Type B pancreatic cell (in vitro differentiated cells): ENCODE data around the gene NCOA1. TPM values are rescaled to one million over a fixed set of nuclear protein-coding genes. Genes with fewer than 3 reads are reported as not detected.
"Not testable (repeated sequence)": the region's sequence is repeated elsewhere in the genome, so short reads cannot be mapped to it uniquely, and the experiment has no call there.

Experiments
- DNase-seq: peaks from one replicate; pipeline ENCODE4 v3.0.0; 2021; ENCODE audit warnings: mixed read lengths; ENCODE audit not compliant: unreplicated experiment; ENCODE audit errors: extremely low spot score
- H3K27ac Mint-ChIP-seq: 2 replicates; pipeline ENCODE4 v1.8.0; 2021; ENCODE audit warnings: mild to moderate bottlenecking, mixed read lengths
- H3K27me3 Mint-ChIP-seq: 2 replicates; pipeline ENCODE4 v1.8.0; 2021; ENCODE audit warnings: mixed read lengths
- H3K36me3 Mint-ChIP-seq: 2 replicates; pipeline ENCODE4 v1.8.0; 2021; ENCODE audit warnings: mixed read lengths
- H3K4me1 Mint-ChIP-seq: one replicate; pipeline ENCODE4 v1.8.0; 2021; ENCODE audit warnings: mixed read lengths; ENCODE audit not compliant: unreplicated experiment
- H3K4me3 Mint-ChIP-seq: 2 replicates; pipeline ENCODE4 v1.8.0; 2021; ENCODE audit warnings: mild to moderate bottlenecking, mixed read lengths
- H3K9me3 Mint-ChIP-seq: 2 replicates; pipeline ENCODE4 v1.8.0; 2021; ENCODE audit warnings: mixed read lengths
- CTCF ChIP-seq: fragments of 200-600 bp; sonication (generic); conservative IDR thresholded peaks from 2 replicates; pipeline ENCODE4 v1.5.0; 2021; ENCODE audit warnings: antibody characterized with exemption, mild to moderate bottlenecking
- total RNA-seq: library from RNA; stranded (reverse); gene quantifications from 2 replicates; pipeline ENCODE4 v1.2.1, GENCODE V29; 2021; ENCODE audit warnings: low replicate concordance

The NCOA1 gene
- total RNA-seq, 1 donor from 2014 or later = 23.8 TPM

- no peak overlapping the region for H3K27ac Mint-ChIP-seq
- TF ChIP-seq CTCF = no peak
- H3K4me1 Mint-ChIP-seq = no peaks in the 10 kb centered on the region
- no peaks in the 10 kb centered on the region for H3K27me3 Mint-ChIP-seq
- no peaks in the 10 kb centered on the region for H3K9me3 Mint-ChIP-seq
- no peaks in the 10 kb centered on the region for H3K36me3 Mint-ChIP-seq
- no peak overlapping the region for H3K4me3 Mint-ChIP-seq
- DNase-seq = no peak
These were observed 12.8 kb upstream of the NCOA1 start for GRCh38 chr2:24478243-24478642.

- H3K36me3 Mint-ChIP-seq = no peaks in the 10 kb centered on the region
- TF ChIP-seq CTCF = no peak
- no peak for DNase-seq
- H3K4me1 Mint-ChIP-seq = no peaks in the 10 kb centered on the region
- H3K27ac Mint-ChIP-seq = no peak overlapping the region
- no peak overlapping the region for H3K4me3 Mint-ChIP-seq
- no peaks in the 10 kb centered on the region for H3K9me3 Mint-ChIP-seq
- no peaks in the 10 kb centered on the region for H3K27me3 Mint-ChIP-seq
These were observed 10.8 kb upstream of the NCOA1 start for GRCh38 chr2:24480245-24480644.

- Mint-ChIP-seq H3K4me3 (no peak overlapping the region), H3K27ac (no peak overlapping the region), H3K9me3 (no peaks in the 10 kb centered on the region), H3K36me3 (no peaks in the 10 kb centered on the region), H3K27me3 (no peaks in the 10 kb centered on the region), H3K4me1 (peaks cover 5% of the 10 kb centered on the region)
- DNase-seq = no peak
- no peak for TF ChIP-seq CTCF
These were observed 8.6 kb upstream of the NCOA1 start for GRCh38 chr2:24482251-24482971.

GRCh38 chr2:24482972-24483300 is 8.1 kb upstream of the NCOA1 start:
- DNase-seq = no peak
- H3K4me1 Mint-ChIP-seq = peaks cover 5% of the 10 kb centered on the region
- H3K27me3 Mint-ChIP-seq = no peaks in the 10 kb centered on the region
- H3K4me3 Mint-ChIP-seq = no peak overlapping the region
- no peaks in the 10 kb centered on the region for H3K9me3 Mint-ChIP-seq
- no peak for TF ChIP-seq CTCF
- no peaks in the 10 kb centered on the region for H3K36me3 Mint-ChIP-seq
- no peak overlapping the region for H3K27ac Mint-ChIP-seq

- not testable (repeated sequence) for H3K27me3 Mint-ChIP-seq, DNase-seq, H3K4me3 Mint-ChIP-seq, H3K9me3 Mint-ChIP-seq, H3K4me1 Mint-ChIP-seq, H3K36me3 Mint-ChIP-seq, H3K27ac Mint-ChIP-seq
These were observed 6.4 kb upstream of the NCOA1 start for GRCh38 chr2:24484677-24485076.

- TF ChIP-seq CTCF = no peak
- Mint-ChIP-seq H3K27ac (no peak overlapping the region), H3K36me3 (no peaks in the 10 kb centered on the region), H3K4me3 (no peak overlapping the region), H3K9me3 (no peaks in the 10 kb centered on the region), H3K27me3 (peaks cover 4% of the 10 kb centered on the region), H3K4me1 (peaks cover 14% of the 10 kb centered on the region)
- no peak for DNase-seq
These were observed 5.9 kb upstream of the NCOA1 start for GRCh38 chr2:24485197-24485596.
